ENCODE results near the gene SPNS1.
"Not testable (repeated sequence)": the region's sequence is repeated elsewhere in the genome, so short reads cannot be mapped to it uniquely, and the experiment has no call there.

Gene SPNS1

GRCh38 chr16:28974437-28975157, at the start of gene SPNS1:
Gene SPNS1, plus strand, starts transcription at chr16:28974778. Its CDS starts 374 bp downstream, at chr16:28975152.
- DNase-seq = peak; percentile 96

GRCh38 chr16:28925386-28926228, 49.0 kb upstream of the SPNS1 start:
- DNase-seq = peak; percentile 88

DNA sequence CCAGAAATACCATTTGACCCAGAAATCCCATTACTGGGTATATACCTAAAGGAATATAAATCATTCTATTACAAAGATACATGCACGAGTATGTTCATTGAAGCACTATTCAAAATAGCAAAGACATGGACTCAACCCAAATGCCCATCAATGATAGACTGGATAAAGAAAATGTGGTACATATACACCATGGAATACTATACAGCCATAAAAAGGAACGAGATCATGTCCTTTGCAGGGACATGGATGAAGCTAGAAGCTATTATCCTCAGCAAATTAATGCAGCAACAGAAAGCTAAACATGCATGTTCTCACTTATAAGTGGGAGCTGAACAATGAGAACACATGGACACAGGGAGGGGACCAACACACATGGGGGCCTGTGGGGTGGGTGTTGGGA, 48.3 kb upstream of the SPNS1 start:
- not testable (repeated sequence) for DNase-seq

DNA sequence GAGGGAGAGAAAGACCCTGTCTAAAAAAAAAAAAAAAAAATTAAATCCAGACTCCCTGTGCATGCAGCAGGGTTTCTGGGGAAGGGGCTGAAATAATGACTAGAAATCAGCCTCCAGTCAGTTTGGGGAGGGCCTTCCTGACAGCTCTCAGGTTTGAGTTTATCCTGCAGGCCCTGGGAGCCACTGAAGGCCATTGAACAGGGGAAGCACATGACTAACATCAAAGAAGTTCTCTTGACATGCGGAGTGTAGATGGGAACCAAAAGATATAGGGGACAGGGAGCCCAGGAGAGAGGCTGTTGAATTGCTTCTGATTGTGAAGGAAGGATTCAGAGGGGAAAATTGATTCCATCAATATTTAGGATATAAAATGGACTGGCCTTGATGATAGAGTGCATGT, 46.8 kb upstream of the SPNS1 start:
- DNase-seq = no peak

DNA sequence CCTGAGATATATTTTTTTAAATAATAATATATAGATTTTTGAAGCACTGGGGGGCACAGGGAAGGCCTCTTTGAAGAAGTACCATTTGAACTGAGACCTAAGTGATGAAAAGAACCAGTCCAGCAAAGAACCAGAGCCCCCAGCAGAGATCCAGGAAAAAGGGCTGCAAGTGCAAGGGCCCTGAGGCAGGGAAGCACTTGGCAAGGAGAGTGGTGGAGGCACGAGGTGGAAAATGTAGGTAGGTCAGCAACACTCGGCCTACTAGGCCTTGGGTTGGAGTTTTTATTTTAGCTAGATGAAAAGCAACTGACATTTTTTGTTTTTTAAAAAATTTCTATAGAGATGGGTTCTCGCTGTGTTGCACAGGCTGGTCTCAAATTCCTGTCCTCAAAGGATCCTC, 44.4 kb upstream of the SPNS1 start:
- no peak for DNase-seq

DNA sequence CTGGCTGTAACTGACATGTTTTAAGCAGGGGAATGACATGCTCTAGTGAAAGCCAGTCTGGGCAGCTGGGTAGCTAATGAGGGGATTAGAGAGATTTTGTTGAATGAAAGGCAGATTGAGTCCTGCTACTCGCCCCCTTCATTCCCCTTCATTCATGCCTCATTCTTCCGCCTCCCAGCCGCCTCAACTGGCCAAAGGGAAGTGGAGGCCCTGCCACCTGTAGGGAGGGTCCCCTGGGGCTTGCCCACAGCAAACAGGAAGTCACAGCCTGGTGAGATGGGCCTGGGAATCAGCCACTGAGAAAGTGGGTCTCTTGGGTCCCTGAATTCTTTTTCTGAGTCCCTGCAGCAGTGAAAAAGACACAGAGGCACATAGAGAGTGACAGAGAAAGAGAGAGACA, 43.9 kb upstream of the SPNS1 start:
- DNase-seq = no peak

DNA sequence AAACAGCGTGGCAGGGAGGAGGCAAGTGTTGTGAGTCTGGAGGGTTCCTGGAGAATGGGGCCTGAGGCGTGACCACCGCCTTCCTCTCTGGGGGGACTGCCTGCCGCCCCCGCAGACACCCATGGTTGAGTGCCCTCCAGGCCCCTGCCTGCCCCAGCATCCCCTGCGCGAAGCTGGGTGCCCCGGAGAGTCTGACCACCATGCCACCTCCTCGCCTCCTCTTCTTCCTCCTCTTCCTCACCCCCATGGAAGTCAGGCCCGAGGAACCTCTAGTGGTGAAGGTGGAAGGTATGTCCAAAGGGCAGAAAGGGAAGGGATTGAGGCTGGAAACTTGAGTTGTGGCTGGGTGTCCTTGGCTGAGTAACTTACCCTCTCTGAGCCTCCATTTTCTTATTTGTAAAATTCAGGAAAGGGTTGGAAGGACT, 42.8 kb upstream of the SPNS1 start, which contains the start of gene CD19:
CD19 (plus strand) TSS at position 171 of the 425 bp plus-strand sequence; CDS start at position 201, 30 bp downstream.
- no peak for DNase-seq

- no peak for DNase-seq
Measured at GRCh38 chr16:28932339-28933141, 42.0 kb upstream of the SPNS1 start.

DNA sequence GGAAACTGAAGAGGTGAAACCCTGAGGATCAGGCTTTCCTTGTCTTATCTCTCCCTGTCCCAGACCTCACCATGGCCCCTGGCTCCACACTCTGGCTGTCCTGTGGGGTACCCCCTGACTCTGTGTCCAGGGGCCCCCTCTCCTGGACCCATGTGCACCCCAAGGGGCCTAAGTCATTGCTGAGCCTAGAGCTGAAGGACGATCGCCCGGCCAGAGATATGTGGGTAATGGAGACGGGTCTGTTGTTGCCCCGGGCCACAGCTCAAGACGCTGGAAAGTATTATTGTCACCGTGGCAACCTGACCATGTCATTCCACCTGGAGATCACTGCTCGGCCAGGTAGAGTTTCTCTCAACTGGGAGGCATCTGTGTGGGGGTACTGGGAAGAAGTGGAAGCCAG, 41.4 kb upstream of the SPNS1 start:
- DNase-seq = no peak

- DNase-seq = no peak
Measured at GRCh38 chr16:28935346-28935745, 39.2 kb upstream of the SPNS1 start.

DNA sequence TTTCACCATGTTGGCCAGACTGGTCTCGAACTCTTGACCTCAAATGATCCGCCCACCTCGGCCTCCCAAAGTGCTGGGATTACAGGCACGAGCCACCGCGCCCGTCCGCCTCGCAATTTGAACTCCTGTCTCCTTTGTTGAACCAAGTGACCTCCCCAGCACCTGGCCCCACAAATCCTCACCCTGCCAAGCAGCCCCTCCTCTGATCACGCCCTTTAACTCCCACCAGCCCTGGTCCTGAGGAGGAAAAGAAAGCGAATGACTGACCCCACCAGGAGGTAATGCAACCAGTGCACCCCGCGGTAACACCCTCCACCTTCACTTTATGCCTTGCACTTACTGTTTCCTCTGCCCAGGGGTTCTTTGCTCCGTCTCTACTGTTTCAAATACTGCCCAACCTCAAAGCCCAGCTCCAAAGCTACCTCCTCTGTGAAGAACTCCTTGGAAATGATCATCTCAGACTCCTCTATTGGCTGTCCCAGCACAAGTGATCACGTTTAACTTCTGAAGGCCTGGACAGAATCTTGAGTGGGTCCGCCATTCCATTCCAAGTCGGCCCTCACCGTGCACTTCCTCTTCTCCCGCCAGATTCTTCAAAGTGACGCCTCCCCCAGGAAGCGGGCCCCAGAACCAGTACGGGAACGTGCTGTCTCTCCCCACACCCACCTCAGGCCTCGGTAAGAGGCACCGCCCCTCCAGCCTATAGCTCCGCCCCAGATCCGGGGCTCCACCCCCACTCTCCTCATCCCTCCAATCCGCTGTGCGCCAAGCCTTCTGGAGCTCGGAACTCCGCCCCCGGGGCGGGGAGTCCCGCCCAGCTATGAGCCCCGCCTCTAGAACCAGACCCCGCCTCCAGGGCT, 38.4 kb upstream of the SPNS1 start:
- DNase-seq = peak; percentile 95

GRCh38 chr16:28936784-28937155, 37.8 kb upstream of the SPNS1 start:
- DNase-seq = no peak

DNA sequence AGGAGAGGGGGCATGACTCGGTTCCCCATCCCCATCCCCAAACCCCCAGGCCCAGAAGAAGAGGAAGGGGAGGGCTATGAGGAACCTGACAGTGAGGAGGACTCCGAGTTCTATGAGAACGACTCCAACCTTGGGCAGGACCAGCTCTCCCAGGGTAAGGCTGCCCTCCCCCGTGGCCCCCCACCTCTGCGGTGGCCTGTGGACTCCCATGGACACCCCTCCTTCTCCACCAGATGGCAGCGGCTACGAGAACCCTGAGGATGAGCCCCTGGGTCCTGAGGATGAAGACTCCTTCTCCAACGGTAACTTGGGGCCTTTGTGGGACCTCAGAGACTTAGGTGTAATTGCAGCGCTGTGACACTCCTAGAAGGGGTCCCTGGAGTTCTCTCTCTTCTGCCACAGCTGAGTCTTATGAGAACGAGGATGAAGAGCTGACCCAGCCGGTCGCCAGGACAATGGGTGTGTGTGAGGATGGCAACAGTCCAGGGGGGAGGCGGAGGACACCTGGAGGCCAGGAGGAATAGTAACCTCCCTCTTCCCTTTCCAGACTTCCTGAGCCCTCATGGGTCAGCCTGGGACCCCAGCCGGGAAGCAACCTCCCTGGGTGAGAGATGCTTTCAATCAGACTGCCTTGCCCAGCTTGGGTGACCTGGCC, 37.2 kb upstream of the SPNS1 start:
- no peak for DNase-seq

GRCh38 chr16:28938721-28939120, 35.9 kb upstream of the SPNS1 start:
- DNase-seq = no peak

GRCh38 chr16:28939825-28940224, 34.8 kb upstream of the SPNS1 start:
- not testable (repeated sequence) for DNase-seq

DNA sequence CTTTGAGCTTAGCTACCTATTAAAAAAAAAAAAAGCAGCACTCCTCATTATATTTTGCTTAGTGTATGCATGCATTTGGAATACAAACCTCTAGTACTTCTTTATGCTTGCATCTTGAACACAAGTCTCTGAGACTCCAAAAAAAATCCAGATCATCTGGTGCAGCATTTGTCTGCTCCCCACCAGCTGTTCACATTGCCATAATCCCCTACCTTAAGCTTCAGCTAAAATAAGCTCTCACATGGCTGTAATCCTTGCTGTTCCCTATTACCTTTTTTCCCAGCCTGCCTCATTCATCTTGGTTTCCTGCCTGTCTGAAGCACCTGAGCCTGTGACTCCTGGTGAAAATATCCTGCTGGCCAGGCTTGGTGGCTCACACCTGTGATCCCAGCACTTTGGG, 31.3 kb upstream of the SPNS1 start:
- no peak for DNase-seq

DNA sequence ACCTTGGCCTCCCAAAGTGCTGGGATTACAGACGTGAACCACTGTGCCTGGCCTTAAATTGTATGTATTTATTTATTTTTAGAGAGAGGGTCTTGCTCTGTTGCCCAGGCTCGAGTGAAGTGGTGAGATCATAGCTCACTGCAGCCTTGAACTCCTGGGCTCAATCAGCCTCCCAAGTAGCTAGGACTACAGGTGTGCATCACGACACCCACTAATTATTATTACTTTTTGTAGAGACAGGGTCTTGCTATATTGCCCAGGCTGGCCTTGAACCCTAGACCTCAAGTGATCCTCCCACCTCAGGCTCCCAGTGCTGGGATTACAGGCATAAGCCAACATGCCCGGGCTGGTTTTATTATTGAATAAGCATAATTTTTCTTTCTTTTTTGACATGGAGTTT, 27.9 kb upstream of the SPNS1 start:
- no peak for DNase-seq

DNA sequence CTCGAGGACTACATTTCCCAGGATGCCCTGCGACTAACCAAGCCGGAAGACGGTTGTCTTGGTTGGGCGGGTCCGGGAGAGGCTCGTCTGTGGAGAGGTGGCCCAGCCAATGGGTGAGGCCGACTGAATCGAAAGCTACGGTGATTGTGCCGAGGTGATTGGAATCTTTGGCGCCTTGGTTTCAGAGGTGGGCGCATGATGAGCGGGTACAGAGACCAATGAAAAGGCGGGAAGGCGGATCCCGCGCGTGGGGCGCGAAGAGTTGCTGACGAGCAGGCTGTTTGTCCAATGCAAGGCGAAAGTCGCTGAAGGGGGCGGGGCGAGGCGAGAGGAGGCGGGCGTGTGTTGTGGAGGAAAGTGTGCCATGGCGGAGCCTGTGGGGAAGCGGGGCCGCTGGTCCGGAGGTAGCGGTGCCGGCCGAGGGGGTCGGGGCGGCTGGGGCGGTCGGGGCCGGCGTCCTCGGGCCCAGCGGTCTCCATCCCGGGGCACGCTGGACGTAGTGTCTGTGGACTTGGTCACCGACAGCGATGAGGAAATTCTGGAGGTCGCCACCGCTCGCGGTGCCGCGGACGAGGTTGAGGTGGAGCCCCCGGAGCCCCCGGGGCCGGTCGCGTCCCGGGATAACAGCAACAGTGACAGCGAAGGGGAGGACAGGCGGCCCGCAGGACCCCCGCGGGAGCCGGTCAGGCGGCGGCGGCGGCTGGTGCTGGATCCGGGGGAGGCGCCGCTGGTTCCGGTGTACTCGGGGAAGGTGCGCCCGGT, 23.7 kb upstream of the SPNS1 start, which contains the start of gene NFATC2IP:
NFATC2IP (plus strand) TSS at position 290 of the 762 bp plus-strand sequence; CDS start at position 365, 75 bp downstream.
- DNase-seq = peak; percentile 100

DNA sequence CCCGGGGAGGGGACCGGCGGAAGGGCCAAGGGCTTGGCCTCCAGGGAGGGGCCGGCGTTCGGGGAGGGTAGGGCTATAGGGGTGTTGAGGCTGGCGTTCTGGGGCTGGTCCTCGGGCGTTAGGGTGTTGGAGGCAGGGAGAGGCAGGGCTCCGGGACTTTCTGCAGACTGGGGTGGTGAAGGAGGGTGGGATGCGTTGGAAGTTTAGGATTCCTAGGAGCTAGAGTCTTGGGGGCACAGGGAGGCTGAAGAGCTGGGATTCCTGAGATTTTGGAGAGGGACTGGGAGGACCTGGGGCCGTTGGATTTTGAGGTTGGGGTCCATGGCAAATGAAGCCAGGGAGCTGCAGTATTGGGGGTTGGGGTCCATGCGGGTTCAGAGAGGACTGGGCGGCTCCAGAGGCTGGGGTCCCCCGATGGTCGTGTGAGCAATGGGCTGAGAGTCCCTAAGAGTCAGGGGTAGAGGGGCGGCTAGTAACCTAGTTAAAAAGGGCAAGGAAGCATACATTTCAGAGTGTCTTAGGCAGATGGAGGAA, 23.1 kb upstream of the SPNS1 start:
- peak; percentile 59 for DNase-seq

- DNase-seq = no peak
Measured at GRCh38 chr16:28958216-28958615, 16.4 kb upstream of the SPNS1 start.
